GM21529 (cell line): ENCODE measurements around the gene CACYBP.
A peak's percentile ranks its signal among the peaks of the same experiment; 100 is the strongest.

Experiments used
- ATAC-seq: cut with Tn5 transposase; IDR thresholded peaks from one replicate; pipeline ENCODE4 v1.9.1; 2021; ENCODE audit not compliant: unreplicated experiment

The CACYBP gene

DNA sequence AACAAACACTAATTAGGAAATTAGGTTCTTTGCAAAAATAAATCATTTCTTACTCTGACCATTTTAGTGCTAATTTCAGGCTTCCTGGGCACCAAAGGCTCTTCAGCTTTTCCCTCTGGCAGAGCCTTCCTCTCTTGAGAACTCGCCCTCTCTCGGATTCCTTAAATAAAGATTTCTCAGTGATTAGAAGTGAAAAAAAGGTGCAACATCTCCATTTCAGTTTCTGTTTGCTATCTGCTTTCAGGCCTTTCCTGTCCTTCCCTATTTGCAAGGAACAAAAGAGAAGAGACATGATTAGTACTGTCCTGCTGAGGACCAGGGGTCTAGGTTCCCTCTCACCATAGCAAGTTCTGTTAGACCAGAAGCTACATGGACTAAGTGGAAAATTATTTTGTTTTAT is 27.8 kb upstream of the CACYBP start:
- no peak for ATAC-seq

- no peak for ATAC-seq
These were observed 25.0 kb upstream of the CACYBP start for GRCh38 chr1:174974711-174975119.

DNA sequence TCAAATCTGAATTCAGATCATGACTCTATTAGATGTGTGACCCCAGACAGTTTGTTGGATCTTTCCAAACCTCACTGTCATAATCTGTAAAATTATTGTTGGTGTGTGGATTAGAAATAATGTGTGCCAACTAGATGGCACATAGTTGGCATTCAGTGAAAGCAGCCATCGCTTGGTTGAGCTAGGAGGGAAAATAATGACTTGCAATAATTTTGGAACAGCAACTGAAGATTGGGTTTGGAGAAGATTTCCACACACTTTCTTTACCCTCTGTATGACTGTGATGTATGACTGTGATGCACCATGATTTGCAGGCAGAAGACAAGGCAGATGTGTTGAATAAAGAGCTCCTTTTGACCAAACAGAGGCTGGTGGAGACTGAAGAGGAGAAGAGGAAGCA is 24.0 kb upstream of the CACYBP start:
- no peak for ATAC-seq

- no peak for ATAC-seq
These were observed 23.2 kb upstream of the CACYBP start for GRCh38 chr1:174976436-174977108.

DNA sequence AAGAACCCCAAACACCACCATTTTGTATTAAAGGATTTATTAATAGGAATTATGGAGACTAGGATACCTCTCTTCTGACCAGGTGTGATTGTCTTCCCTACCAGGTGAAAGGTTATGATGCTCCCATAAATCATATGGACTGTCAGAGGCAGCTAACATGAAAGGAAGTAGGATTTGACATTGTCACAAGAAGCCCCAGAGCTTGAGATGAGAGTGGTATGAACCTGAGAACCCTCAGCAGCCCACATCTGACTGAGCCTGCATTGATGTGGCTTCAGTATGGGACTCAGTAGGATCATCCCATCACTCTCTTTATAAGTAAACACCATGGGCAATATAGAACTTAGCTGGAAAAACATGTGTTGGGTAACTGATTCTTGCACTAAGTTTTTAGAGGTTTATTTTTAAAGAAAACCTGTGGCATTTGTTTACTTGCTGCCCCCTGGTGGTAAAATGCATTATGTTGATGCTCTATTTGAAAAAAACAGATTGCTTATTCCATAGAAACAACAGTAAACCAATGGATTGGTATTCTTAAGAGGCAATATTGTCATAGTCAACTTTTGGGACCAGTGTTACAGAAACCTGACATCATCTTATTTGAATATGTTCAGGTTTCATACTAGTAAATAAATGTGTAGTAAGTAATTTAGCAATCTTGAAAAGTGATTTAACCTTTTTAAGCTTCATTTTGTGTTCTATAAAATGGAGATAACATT is 16.6 kb upstream of the CACYBP start:
- ATAC-seq, result no peak

GRCh38 chr1:174984952-174985351 is 14.8 kb upstream of the CACYBP start:
- no peak for ATAC-seq

DNA sequence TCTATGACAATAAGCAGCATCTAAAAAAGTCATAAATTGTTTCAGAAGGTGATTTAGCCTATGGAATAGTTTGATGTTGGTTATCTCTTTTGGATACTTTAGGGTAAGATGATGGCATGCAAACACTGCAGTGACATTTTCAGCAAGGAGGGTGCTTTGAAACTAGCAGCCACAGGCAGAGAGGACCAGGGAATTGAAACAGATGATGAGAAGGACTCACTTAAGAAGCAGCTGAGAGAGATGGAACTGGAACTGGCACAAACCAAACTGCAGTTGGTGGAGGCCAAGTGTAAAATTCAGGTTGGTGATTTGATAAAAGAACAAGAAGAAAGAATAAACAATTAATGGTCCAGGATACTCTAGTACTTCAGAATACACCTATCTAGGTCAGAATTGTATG is 11.2 kb upstream of the CACYBP start:
- no peak for ATAC-seq

- ATAC-seq, result peak; percentile 54
These were observed 10.8 kb upstream of the CACYBP start for GRCh38 chr1:174988986-174989385.

- no peak for ATAC-seq
These were observed 10.1 kb upstream of the CACYBP start for GRCh38 chr1:174989536-174990220.

- ATAC-seq, result peak; percentile 43
These were observed 9.3 kb upstream of the CACYBP start for GRCh38 chr1:174990382-174990999.

DNA sequence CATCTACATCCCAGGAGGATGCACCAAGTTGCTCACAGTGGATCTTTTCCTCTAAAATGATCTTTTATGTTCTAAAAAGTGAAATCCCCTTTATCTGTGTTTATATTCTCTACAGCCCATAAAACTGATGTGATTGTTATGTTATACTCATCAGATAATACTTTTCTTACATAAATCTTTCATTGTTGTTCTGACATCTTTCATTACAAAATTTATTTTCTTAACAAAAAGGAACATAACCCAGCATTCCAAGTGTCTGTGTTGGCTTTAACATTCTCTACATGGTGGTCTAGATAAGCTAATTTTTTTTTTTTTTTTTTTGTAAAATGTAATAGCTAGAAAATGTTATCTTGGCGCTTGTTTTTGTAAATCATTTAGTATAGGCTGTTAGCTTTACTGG is 8.3 kb upstream of the CACYBP start:
- no peak for ATAC-seq

DNA sequence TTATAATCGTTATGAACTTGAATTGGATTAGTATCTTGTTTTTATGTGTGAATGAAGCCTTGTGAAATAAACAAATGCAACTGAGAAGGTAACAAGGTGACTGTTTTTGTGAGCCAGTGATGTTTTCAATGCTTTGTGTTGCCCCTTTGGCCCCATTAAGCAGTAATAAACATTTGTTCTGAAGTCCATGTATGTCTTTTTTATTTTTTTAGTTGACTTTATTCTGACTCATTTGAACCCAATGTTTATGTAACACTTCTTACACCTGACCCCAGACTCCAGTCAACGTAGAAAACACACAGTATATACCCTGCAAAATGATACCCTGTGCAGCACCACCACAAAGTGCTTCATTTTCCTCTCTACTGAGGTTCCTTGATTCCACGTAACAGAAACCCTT is 4.6 kb upstream of the CACYBP start:
- ATAC-seq, result no peak

- ATAC-seq, result no peak
These were observed 3.8 kb upstream of the CACYBP start for GRCh38 chr1:174995916-174996315.

- ATAC-seq, result no peak
These were observed 3.3 kb upstream of the CACYBP start for GRCh38 chr1:174996476-174996875.

DNA sequence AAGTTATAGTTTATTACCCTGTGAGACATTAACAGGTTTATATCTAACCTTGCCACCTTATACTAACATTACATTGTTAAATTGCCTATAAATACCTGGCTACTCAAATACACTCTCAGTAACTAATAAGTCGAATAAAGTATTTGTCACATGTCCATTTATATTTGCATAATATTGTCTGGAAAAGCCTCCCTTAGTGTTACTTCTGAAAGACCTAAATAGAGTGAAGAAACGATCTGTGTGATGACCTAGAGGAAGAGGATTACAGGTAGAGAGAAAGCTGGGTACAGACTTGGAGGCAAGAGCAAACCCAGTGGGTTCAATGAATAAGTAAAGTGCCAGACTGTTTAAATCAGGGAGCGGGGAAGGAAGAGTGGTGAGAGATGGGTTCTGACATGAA is 2.7 kb upstream of the CACYBP start:
- no peak for ATAC-seq

DNA sequence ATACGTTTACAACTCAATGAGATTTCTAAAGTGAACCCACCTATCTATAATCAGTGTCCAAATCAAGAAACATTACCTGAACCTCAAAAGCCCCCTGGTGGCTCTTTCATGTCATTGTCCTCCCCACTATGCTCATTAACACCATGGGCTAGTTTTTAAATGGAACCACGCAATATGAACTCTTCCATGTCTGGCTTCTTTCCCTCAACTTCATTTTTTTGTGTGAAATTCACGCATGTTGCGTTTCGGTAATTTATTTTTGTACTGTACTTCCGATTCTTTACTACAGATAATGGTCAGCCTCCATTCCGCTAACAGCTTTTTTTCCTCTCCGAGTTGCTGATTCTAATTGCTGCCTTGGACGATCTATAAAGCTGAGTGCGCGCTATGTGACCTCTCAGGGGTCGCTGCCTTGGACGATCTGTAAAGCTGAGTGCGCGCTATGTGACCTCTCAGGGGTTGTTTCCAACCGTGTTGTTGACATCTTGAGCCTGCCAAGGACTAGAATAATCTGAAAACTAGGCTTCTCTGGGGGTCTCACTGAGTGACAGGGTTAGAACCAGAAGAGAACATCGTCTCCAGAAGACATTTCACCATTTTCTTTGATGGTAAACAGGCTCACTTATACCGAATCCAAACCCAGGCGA is 1.1 kb upstream of the CACYBP start:
- ATAC-seq, result peak; percentile 18

DNA sequence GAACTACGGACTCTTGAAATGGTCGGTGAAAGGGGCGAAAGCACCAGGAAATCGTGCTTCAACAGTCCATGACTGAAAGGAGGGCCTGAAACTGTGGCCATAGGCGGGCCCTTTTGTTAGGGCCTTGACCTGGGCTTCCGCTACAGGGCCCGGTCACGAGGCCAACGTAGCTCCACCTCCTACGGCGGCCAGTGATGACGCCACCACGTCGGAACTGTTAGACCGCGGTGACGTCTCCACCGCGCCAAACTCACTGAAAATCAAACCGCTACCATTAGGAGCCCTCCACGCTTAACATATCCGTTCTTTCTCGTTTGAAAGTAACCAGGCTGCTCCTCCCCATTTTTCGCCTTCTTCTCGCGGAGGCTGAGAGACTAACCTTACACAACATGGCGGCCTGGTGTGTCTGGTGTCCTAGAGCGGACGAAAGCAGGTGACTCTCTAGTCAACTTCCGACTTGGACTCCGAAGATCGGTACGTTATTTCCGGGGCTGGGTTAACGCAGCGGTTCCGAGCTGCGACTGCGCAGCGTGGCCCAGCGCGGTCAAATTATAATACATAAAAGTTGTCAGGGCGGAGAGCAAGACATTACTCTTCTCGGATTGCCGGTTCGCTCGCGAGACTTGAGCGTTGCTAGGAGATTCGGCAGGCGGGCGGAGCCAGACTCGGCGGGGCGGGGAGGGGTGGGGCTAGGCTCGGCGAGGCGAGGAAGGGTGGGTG is 371 bp upstream of the CACYBP start:
- peak; percentile 79 for ATAC-seq

GRCh38 chr1:175000697-175001187 is 995 bp downstream of the CACYBP start:
- no peak for ATAC-seq

DNA sequence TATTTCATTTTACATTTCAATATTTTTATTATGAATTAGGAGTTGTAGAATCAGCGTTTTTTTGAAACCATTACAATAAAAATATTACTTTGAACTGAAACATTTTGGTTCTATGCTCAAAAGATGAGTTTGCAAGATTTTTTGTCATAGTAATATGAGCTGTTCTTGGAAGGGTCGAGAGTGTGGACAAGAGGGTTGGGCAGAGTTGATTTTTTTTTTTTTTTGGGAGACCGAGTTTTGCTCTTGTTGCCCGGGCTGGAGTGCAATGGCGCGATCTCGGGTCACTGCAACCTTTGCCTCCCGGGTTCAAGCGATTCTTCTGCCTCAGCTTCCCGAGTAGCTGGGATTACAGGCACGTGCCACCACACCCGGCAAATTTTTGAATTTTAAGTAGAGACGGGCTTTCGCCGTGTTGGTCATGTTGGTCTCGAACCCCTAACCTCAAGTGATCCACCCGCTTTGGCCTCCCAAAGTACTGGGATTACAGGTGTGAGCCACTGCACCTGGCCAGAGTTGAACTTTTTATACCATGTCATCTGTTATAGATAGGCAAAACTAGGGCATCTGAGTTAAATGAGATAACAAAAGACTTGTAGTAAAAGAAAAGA is 3.3 kb downstream of the CACYBP start:
- no peak for ATAC-seq

DNA sequence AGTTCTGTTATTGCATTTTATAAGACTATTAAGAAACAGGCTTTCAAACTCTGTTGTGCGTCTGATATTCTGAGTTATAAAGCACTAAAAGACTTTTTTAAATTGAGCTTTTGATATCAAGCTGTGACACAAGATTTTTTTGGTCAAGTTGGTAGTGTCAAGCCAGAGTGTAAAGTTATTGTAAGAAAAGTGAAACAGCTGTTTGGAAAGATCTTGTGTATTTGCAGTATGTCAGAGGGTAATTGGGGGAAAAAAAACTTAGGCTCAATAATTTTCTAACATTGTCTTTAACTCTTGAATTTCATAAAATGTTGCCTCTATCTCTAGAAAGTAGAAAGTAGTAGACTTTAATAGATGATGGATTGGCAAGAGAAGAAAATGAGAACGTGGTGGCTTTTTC is 3.8 kb downstream of the CACYBP start:
- ATAC-seq, result no peak
